Prostate gland (tissue), 2 donors: Measurements from ENCODE around the gene FCHSD2.

ENCODE experiments used
- POLR2A ChIP-seq: fragments of 450-650 bp; IDR thresholded peaks from one replicate; pipeline ENCODE4 v1.6.1; 2016; ENCODE audit warnings: antibody characterized with exemption, mild to moderate bottlenecking
- POLR2AphosphoS5 ChIP-seq: sonication (generic); formaldehyde crosslinking; IDR thresholded peaks from one replicate; pipeline ENCODE4 v1.6.1; 2017; ENCODE audit warnings: antibody characterized with exemption
- TF ChIP-seq, protein P1 (sequence below), 4 experiments: fragments of 200-600 bp in 2 of 4; fragments of 450-650 bp in 2 of 4; sonication (generic) in 2 of 4; IDR thresholded peaks; 1 replicate in 3 of 4; 2 replicates in 1 of 4; pipeline ENCODE4 v1.5.1; 2016 to 2019; ENCODE audit warnings: antibody characterized with exemption in 4 of 4, mild to moderate bottlenecking in 2 of 4, moderate library complexity in 2 of 4

DNA sequence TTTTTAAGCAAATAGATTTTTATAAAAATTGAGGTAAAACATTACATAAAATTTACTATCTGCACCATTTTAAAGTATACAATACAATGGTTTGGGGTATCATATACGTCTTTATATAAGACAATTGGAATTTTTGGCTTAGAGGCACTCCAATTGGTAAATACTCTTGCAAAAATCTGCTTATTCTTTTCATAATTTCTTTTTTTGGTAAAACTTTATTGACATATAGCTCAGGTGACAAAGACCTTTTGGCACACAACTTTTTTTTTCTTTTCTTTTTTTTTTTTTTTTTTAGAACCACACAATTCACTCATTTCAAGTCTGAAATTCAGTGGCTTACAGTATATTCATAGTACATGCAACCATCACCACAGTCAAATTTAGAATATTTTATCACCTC is 270.1 kb downstream of the FCHSD2 start:
- TF ChIP-seq, protein P1, sequence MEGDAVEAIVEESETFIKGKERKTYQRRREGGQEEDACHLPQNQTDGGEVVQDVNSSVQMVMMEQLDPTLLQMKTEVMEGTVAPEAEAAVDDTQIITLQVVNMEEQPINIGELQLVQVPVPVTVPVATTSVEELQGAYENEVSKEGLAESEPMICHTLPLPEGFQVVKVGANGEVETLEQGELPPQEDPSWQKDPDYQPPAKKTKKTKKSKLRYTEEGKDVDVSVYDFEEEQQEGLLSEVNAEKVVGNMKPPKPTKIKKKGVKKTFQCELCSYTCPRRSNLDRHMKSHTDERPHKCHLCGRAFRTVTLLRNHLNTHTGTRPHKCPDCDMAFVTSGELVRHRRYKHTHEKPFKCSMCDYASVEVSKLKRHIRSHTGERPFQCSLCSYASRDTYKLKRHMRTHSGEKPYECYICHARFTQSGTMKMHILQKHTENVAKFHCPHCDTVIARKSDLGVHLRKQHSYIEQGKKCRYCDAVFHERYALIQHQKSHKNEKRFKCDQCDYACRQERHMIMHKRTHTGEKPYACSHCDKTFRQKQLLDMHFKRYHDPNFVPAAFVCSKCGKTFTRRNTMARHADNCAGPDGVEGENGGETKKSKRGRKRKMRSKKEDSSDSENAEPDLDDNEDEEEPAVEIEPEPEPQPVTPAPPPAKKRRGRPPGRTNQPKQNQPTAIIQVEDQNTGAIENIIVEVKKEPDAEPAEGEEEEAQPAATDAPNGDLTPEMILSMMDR (IDR thresholded peaks at IDR 0.05) = no peak
- TF ChIP-seq POLR2A = no peak
- no peak for TF ChIP-seq POLR2AphosphoS5
